GM06990 (cell line): Measurements from ENCODE around the gene ITK.

Experiments used
- DNase-seq: peaks from one replicate; pipeline ENCODE4 v3.0.0-alpha.2; 2011; ENCODE audit not compliant: insufficient read length; ENCODE audit errors: extremely low read depth
- H3K27me3 ChIP-seq: replicated peaks from 2 replicates; pipeline ENCODE4 v1.6.0; 2011; ENCODE audit warnings: low read length; ENCODE audit not compliant: control insufficient read depth, insufficient read depth
- H3K36me3 ChIP-seq: 2 replicates; pipeline ENCODE4 v1.5.1; 2011; ENCODE audit warnings: low read length; ENCODE audit not compliant: control insufficient read depth, insufficient read depth
- H3K4me3 ChIP-seq: replicated peaks from 2 replicates; pipeline ENCODE4 v1.5.1; 2011; ENCODE audit warnings: low read depth, mild to moderate bottlenecking, control low read depth, low read length
- TF ChIP-seq, protein P1 (sequence below): IDR thresholded peaks from 2 replicates; pipeline ENCODE4 v1.5.1; 2011; ENCODE audit warnings: low read length, control low read depth, mild to moderate bottlenecking, inconsistent platforms; ENCODE audit not compliant: insufficient read depth, poor library complexity, severe bottlenecking

The ITK gene

DNA sequence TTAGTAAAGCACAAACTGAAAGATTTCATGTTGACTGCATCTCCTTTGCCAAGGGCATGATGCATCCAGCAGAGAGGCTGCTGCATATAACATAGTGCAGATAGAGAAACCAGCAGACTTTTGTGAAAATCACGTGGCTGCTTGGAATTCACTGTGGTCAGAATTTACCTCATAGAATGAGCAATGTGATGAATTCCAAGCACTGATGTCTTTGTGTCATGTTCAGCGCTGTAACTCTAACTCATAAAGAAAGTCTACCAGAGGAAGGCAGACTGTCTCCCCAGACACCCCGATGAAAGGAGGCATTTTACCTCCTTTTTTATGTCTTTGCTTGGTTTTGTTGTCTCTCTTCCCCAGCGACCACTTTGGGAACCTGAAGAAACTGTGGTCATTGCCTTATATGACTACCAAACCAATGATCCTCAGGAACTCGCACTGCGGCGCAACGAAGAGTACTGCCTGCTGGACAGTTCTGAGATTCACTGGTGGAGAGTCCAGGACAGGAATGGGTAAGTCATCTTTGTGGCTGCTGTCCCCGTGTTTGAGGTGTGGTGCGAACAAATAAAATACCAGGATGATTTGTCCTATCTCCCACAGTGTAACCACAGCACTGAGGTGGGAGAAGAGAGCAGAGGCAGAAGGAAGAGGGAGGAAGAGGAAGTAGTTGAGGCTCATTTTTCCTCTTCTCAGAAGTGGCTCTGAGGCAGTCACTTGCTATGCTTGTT is 42.0 kb downstream of the ITK start:
- Histone ChIP-seq H3K4me3 (no peak overlapping the region; the same call in 1 of the 2 replicates), H3K36me3 (no peaks in the 10 kb centered on the region), H3K27me3 (no peaks in the 10 kb centered on the region)
- no peak for DNase-seq
- TF ChIP-seq, protein P1, sequence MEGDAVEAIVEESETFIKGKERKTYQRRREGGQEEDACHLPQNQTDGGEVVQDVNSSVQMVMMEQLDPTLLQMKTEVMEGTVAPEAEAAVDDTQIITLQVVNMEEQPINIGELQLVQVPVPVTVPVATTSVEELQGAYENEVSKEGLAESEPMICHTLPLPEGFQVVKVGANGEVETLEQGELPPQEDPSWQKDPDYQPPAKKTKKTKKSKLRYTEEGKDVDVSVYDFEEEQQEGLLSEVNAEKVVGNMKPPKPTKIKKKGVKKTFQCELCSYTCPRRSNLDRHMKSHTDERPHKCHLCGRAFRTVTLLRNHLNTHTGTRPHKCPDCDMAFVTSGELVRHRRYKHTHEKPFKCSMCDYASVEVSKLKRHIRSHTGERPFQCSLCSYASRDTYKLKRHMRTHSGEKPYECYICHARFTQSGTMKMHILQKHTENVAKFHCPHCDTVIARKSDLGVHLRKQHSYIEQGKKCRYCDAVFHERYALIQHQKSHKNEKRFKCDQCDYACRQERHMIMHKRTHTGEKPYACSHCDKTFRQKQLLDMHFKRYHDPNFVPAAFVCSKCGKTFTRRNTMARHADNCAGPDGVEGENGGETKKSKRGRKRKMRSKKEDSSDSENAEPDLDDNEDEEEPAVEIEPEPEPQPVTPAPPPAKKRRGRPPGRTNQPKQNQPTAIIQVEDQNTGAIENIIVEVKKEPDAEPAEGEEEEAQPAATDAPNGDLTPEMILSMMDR, result no peak

DNA sequence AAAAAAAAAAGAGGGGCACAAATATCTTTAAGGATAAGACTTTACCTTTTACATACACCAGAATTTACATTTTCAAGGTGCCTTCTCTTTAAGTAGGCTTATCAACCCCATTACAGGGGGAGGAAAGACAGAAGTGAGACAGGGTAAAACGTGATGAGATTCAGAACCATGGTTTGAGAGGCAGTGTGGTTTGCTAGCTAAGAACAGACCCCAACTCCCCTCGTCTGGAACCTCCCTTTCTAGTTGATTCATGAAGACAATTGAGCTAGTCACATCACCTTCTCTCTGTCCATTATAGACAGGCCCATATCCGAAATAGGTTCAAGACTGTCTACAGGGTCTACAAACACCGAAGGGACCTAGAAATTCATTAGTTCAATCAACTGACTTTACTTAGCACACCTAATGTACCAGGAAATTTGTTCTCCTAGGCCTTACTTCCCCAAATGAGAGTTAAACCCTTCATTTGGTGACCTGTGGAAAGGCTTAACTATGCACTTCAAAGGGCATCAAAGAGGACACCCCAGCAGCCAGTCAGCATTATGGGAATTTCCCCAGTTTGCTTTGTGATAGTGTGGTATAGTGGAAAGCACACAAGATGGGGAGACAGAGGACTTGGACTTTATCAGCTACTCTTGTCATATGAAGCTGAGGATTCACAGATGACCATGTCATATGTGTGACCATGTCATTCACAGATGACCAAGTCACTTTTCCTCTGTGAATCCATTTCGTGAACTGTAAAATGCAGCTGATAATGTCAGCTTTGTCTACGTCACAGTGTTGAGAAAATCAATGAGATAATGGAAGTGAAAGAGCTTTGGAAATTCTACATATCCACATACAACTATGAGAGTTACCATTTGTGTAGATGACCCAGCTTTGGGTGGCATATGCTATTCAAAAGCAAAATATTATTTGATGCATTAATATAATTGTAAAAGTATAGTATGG is 45.1 kb downstream of the ITK start:
- Histone ChIP-seq H3K36me3 (no peaks in the 10 kb centered on the region), H3K27me3 (no peaks in the 10 kb centered on the region), H3K4me3 (no peak overlapping the region)
- TF ChIP-seq, protein P1, result no peak
- no peak for DNase-seq

DNA sequence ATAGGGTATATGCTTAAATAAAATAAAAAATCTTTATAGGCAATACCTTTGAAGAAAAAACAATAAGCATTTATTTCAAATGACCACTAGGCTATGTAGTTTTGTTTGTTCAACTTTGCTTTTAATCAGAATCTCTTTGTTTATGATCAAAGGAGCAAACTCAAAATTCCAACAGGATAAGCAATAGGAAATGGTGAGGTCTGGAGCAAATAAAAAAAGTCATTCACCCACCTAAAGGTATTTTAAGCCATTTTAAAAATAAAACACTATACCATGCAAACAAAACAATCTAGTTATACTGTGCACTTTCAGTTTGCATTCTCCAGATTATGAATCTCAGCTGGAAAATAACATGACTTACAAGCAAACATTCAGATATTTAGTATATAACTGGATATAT is 50.0 kb downstream of the ITK start:
- no peak overlapping the region for H3K4me3 ChIP-seq
- no peaks in the 10 kb centered on the region for H3K27me3 ChIP-seq
- H3K36me3 ChIP-seq, result no peaks in the 10 kb centered on the region
- TF ChIP-seq, protein P1, result no peak
- no peak for DNase-seq

DNA sequence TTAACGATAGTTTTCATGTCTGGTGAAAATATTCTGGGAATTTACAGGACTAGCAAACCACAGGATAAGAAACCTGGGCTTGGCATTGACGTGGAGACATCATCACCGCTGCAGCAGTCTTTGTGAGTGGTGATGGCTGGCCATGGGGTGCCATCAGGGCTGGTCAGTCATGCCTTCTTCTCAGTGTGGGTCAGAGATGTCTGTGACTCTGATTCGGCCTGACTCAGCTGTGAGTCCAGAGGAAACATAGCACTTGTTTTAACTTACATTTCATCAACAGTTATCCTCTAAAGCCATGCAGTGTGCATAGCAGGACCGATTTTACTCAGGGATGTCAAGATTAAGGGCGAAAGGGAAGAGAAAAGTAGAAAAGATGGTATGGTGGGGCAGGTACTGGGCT is 52.1 kb downstream of the ITK start:
- DNase-seq, result no peak
- H3K27me3 ChIP-seq, result no peaks in the 10 kb centered on the region
- no peak overlapping the region for H3K4me3 ChIP-seq
- H3K36me3 ChIP-seq, result no peaks in the 10 kb centered on the region
- TF ChIP-seq, protein P1, result no peak

DNA sequence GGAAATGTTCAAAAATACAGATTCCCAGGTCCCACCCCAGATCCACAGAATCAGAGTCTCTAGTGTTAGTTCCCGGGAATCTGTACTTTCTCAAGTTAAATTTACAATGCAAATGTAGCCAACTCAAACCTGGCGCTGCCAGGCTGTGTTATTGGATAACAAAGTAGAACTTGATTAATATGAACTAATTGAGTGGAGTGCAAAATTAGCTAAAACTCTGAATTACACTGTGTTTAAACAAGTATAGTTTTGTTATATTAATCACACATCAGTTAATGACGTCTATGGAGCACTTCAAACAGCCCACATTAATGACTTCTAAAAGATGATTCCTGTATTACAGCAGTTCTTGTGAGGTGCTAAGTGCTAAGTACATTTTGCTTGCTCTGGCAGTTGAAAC is 52.9 kb downstream of the ITK start:
- no peak for DNase-seq
- H3K4me3 ChIP-seq, result no peak overlapping the region
- H3K36me3 ChIP-seq, result no peaks in the 10 kb centered on the region
- no peaks in the 10 kb centered on the region for H3K27me3 ChIP-seq
- TF ChIP-seq, protein P1, result no peak
